Neural cell (in vitro differentiated cells): Measurements from ENCODE around the gene SMCHD1. TPM values are rescaled to one million over a fixed set of nuclear protein-coding genes. Genes with fewer than 3 reads are reported as not detected.

Source experiments
- H2AFZ ChIP-seq: fragments of 200-600, 300-800 bp; sonication (generic), shearing (Covaris generic); 2 replicates; pipeline ENCODE4 v1.6.0; 2014; ENCODE audit warnings: low read depth, mild to moderate bottlenecking, antibody characterized with exemption, low read length, moderate library complexity
- H3F3A ChIP-seq: fragments of 200-600 bp; shearing (Covaris generic); 2 replicates; pipeline ENCODE4 v1.6.1; 2016; ENCODE audit warnings: mild to moderate bottlenecking, moderate library complexity, mixed read lengths, antibody characterized with exemption, low read length; ENCODE audit not compliant: insufficient read depth, poor library complexity, severe bottlenecking
- H3K27ac ChIP-seq: fragments of 200-600, 300-800 bp; sonication (generic), shearing (Covaris generic); 2 replicates; pipeline ENCODE4 v1.5.1; 2014; ENCODE audit warnings: mild to moderate bottlenecking, low read length, moderate library complexity
- H3K27me3 ChIP-seq: fragments of 300-800, 200-600 bp; sonication (generic), shearing (Covaris generic); 2 replicates; pipeline ENCODE4 v1.6.0; 2014; ENCODE audit warnings: mild to moderate bottlenecking, low read depth, low read length, moderate library complexity; ENCODE audit not compliant: insufficient read depth
- H3K36me3 ChIP-seq: fragments of 300-800, 200-600 bp; sonication (generic), shearing (Covaris generic); 2 replicates; pipeline ENCODE4 v1.5.1; 2014; ENCODE audit warnings: mild to moderate bottlenecking, antibody characterized with exemption, low read length, moderate library complexity; ENCODE audit not compliant: insufficient read depth
- H3K4me2 ChIP-seq: fragments of 300-800, 200-600 bp; sonication (generic), shearing (Covaris generic); 2 replicates; pipeline ENCODE4 v1.6.0; 2014; ENCODE audit warnings: mild to moderate bottlenecking, low read length
- H3K4me3 ChIP-seq: fragments of 300-800, 200-600 bp; sonication (generic), shearing (Covaris generic); 2 replicates; pipeline ENCODE4 v1.5.1; 2014; ENCODE audit warnings: mild to moderate bottlenecking, low read length, moderate library complexity
- H3K79me2 ChIP-seq: fragments of 200-600 bp; shearing (Covaris generic); replicated peaks from 2 replicates; pipeline ENCODE4 v1.6.0; 2014; ENCODE audit warnings: mild to moderate bottlenecking, low read length, moderate library complexity; ENCODE audit not compliant: insufficient read depth
- H3K9ac ChIP-seq: fragments of 300-800, 200-600 bp; sonication (generic), shearing (Covaris generic); 2 replicates; pipeline ENCODE4 v1.6.1; 2016; ENCODE audit warnings: mild to moderate bottlenecking, low read length, mixed read lengths
- H3K9me2 ChIP-seq: fragments of 200-600 bp; shearing (Covaris generic); 2 replicates; pipeline ENCODE4 v1.6.1; 2016; ENCODE audit warnings: mild to moderate bottlenecking, low read length, mixed read lengths; ENCODE audit not compliant: insufficient read depth
- H3K9me3 ChIP-seq: fragments of 200-600, 300-800 bp; sonication (generic), shearing (Covaris generic); 2 replicates; pipeline ENCODE4 v1.6.1; 2016; ENCODE audit warnings: mild to moderate bottlenecking, mixed run types, low read length, moderate library complexity, mixed read lengths
- H4K20me1 ChIP-seq: fragments of 200-600 bp; shearing (Covaris generic); 2 replicates; pipeline ENCODE4 v1.6.1; 2016; ENCODE audit warnings: mild to moderate bottlenecking, mixed run types; ENCODE audit not compliant: insufficient read depth
- CTCF ChIP-seq: fragments of 450-650 bp; IDR thresholded peaks from 2 replicates; pipeline ENCODE4 v1.5.1; 2014; ENCODE audit warnings: antibody characterized with exemption, mild to moderate bottlenecking, moderate library complexity; ENCODE audit not compliant: poor library complexity, severe bottlenecking
- EZH2 ChIP-seq: fragments of 200-600, 300-800 bp; shearing (Covaris generic), sonication (generic); IDR thresholded peaks from 2 replicates; pipeline ENCODE4 v1.6.1; 2014; ENCODE audit warnings: antibody characterized with exemption, low read length, borderline replicate concordance, mild to moderate bottlenecking; ENCODE audit not compliant: insufficient read depth, poor library complexity, severe bottlenecking
- SMC3 ChIP-seq: fragments of 450-650 bp; conservative IDR thresholded peaks from 2 replicates; pipeline ENCODE4 v1.6.1; 2014; ENCODE audit warnings: antibody characterized with exemption, mild to moderate bottlenecking, moderate library complexity; ENCODE audit not compliant: poor library complexity
- polyA plus RNA-seq: library from polyadenylated mRNA; depleted of rRNA; stranded (reverse); fragments of >200 nt; gene quantifications from 2 replicates; pipeline ENCODE4 v1.2.3, GENCODE V29; 2014

SMCHD1 gene
- polyA plus RNA-seq, 1 donor from 2014 or later, result 49.4 TPM

GRCh38 chr18:2846636-2847316 is 191.2 kb downstream of the SMCHD1 start, which contains the start of gene EMILIN2:
Gene EMILIN2, plus strand, starts transcription at chr18:2847006. Its CDS starts 183 bp downstream, at chr18:2847189.
- peaks cover 52% of the 10 kb centered on the region for H3K27me3 ChIP-seq
- H3K9me2 ChIP-seq, result no peaks in the 10 kb centered on the region
- peak within 1 kb of the TSS; percentile 75 for H3K4me3 ChIP-seq
- H3K9ac ChIP-seq, result no peak within 1 kb of the TSS
- H3K79me2 ChIP-seq, result no peaks in the 10 kb centered on the region
- H3K27ac ChIP-seq, result no peak within 1 kb of the TSS
- no peaks in the 10 kb centered on the region for H3K36me3 ChIP-seq
- peak within 1 kb of the TSS; percentile 68 for H3K4me2 ChIP-seq
- no peaks in the 10 kb centered on the region for H3F3A ChIP-seq
- no peak within 1 kb of the TSS for H2AFZ ChIP-seq
- H4K20me1 ChIP-seq, result no peaks in the 10 kb centered on the region
- no peaks in the 10 kb centered on the region for H3K9me3 ChIP-seq
- TF ChIP-seq SMC3 (no peak), CTCF (no peak), EZH2 (peak; percentile 42)

DNA sequence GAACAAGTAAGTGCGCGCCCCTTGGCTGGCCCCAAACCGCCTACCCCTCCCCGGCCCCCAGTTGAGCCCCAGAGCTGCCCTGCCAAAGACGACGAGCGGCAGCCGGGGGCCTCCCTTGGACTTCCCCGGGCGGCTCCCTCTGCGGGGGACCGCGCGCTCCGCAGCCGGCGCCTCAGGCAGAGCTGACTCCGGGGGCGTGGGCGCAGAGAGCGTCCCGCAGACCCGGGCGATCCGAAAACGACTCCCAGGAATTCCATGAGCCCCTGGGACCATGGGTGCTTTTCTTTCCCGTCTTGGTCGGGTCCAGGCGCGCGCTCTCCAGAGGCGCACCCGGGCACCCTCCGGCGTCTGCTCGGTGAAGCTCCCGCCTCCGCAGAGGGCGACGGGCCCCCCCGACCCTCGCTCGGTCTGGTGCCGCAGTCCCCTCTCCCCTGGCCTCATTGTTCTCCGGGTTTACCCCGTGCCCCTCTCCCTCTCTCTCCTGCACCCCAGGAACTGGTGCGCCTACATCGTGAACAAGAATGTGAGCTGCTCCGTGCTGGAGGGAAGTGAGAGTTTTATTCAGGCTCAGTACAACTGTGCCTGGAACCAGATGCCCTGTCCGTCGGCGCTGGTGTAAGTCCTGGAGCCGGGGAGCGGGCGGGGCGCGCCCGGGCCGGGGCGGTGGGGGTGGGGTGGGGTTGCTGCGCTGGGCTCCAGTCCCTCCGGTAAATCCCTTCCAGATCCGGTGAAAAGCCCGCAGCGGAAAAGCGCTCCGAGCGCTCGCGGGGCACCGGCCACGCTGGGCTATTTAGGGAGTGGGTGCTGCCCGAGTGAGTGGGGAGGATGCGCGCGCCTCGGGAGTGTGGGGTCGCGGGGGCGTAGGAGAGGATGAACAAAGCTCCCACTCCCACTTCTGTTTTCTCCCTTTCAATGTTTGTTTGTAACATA is 192.1 kb downstream of the SMCHD1 start:
- TF ChIP-seq CTCF (no peak), EZH2 (peak; percentile 80)
- no peaks in the 10 kb centered on the region for H3K9me2 ChIP-seq
- H4K20me1 ChIP-seq, result no peaks in the 10 kb centered on the region
- H3K79me2 ChIP-seq, result no peaks in the 10 kb centered on the region
- peak overlapping the region; percentile 75 for H3K4me3 ChIP-seq
- H3K27me3 ChIP-seq, result peaks cover 52% of the 10 kb centered on the region
- H3K27ac ChIP-seq, result no peak overlapping the region
- peak overlapping the region; percentile 68 for H3K4me2 ChIP-seq
- H3K36me3 ChIP-seq, result no peaks in the 10 kb centered on the region
- no peaks in the 10 kb centered on the region for H3F3A ChIP-seq
- H3K9me3 ChIP-seq, result no peaks in the 10 kb centered on the region
- no peak overlapping the region for H3K9ac ChIP-seq
- H2AFZ ChIP-seq, result no peak overlapping the region
